GM06990 (cell line): ENCODE results near the gene OR4D2.

ENCODE experiments used
- DNase-seq: peaks from one replicate; pipeline ENCODE4 v3.0.0-alpha.2; 2011; ENCODE audit not compliant: insufficient read length; ENCODE audit errors: extremely low read depth
- H3K27me3 ChIP-seq: replicated peaks from 2 replicates; pipeline ENCODE4 v1.6.0; 2011; ENCODE audit warnings: low read length; ENCODE audit not compliant: control insufficient read depth, insufficient read depth
- H3K36me3 ChIP-seq: 2 replicates; pipeline ENCODE4 v1.5.1; 2011; ENCODE audit warnings: low read length; ENCODE audit not compliant: control insufficient read depth, insufficient read depth
- H3K4me3 ChIP-seq: replicated peaks from 2 replicates; pipeline ENCODE4 v1.5.1; 2011; ENCODE audit warnings: low read depth, mild to moderate bottlenecking, control low read depth, low read length
- TF ChIP-seq, protein P1 (sequence below): IDR thresholded peaks from 2 replicates; pipeline ENCODE4 v1.5.1; 2011; ENCODE audit warnings: low read length, control low read depth, mild to moderate bottlenecking, inconsistent platforms; ENCODE audit not compliant: insufficient read depth, poor library complexity, severe bottlenecking

The OR4D2 gene

DNA sequence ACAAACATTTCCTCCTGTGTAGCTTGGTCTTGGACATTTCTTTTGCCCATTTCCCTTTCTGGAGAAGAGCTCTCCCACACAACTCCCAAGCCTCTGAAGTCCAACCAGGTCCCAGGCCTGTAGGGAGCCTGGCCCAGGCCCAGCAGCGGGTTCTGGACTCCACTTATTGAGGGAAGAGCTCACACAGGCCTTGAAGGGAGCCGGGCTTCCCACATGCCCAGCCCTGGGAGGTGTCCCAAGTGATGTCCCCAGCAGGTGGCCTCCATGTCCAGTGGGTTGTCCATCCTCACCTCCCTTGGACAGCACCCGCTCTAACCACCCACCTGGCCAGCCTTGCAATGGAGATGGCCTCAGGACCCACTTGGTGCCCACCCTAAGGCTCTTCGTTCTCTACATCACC, 19.8 kb downstream of the OR4D2 start:
- TF ChIP-seq, protein P1, sequence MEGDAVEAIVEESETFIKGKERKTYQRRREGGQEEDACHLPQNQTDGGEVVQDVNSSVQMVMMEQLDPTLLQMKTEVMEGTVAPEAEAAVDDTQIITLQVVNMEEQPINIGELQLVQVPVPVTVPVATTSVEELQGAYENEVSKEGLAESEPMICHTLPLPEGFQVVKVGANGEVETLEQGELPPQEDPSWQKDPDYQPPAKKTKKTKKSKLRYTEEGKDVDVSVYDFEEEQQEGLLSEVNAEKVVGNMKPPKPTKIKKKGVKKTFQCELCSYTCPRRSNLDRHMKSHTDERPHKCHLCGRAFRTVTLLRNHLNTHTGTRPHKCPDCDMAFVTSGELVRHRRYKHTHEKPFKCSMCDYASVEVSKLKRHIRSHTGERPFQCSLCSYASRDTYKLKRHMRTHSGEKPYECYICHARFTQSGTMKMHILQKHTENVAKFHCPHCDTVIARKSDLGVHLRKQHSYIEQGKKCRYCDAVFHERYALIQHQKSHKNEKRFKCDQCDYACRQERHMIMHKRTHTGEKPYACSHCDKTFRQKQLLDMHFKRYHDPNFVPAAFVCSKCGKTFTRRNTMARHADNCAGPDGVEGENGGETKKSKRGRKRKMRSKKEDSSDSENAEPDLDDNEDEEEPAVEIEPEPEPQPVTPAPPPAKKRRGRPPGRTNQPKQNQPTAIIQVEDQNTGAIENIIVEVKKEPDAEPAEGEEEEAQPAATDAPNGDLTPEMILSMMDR: no peak
- H3K36me3 ChIP-seq: no peaks in the 10 kb centered on the region
- no peaks in the 10 kb centered on the region; the same call in 1 of the 2 replicates for H3K27me3 ChIP-seq
- no peak overlapping the region for H3K4me3 ChIP-seq
- DNase-seq: no peak

DNA sequence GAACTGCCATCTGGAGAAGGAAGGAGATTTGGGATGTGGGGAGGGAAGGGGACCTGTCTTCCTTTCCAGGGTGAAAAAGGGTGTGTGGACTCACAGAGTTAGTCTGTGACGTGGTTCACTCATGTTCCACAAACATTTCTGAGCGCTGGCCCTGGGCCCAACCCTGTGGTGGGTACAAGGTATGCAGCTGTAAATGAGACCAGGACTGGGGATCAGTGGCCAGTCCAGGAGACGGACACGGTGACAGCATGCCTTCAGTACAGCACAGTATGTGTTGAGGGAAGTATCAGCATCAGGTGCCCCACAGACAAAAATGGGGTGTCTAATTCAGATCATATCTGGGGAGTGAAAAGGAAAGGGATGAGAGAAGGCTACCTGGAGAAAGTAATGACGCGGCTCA, 20.3 kb downstream of the OR4D2 start:
- Histone ChIP-seq H3K36me3 (no peaks in the 10 kb centered on the region), H3K4me3 (no peak overlapping the region), H3K27me3 (no peaks in the 10 kb centered on the region; the same call in 1 of the 2 replicates)
- DNase-seq: no peak
- TF ChIP-seq, protein P1: no peak

DNA sequence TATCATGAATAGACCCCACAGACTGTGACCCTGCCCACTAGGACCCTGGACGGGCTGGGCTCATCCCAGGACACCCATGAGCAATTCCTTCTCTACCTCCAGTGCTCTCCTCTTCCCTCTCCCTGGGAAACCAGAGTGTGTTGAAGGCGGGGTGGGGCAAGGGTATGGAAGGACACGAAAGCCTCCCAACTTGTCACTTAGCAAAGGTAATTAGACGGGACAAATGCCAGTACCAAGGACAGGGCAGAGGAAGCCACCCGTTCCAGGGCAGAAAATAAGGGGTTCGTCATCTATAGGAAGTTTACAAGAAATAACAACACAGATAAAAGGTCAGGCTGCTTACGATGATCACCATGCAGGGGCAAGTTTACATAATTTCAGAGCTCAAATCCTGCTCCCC, 20.9 kb downstream of the OR4D2 start:
- Histone ChIP-seq H3K27me3 (no peaks in the 10 kb centered on the region; the same call in 1 of the 2 replicates), H3K4me3 (no peak overlapping the region), H3K36me3 (no peaks in the 10 kb centered on the region)
- TF ChIP-seq, protein P1: no peak
- DNase-seq: no peak

DNA sequence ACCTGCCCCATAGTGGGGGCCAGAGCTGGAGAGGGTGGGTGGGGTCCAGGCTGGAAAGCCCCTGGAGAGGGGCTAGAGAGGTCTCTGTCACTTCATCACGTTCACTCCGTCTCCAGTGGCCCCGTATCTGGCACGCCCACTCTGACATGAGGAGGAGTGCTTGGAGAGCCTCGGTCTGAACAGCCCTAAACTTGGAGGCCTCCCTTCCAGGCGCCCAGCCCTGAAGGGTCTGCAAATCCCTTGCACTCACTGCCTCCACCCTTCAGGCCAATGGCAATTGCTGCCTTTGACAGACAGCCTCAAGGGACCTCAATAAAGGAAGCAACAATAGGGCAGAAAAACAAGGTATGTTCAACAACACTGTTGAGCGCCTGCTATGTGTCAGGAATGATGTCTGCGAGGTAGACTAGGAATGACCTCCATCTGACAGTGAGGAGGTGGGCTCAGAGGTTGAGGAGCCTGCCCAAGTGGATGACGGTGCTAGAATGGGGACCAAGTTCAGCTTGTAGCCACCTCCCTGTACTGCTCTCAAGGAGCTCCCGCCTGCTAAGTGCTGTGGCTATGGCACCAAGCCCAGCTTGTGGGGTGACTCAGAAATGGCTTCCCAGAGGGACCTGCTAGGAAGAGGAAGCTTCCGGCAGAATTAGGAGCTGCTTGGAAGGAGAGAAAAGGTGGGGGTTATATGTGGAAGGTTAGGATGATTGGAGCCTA, 22.8 kb downstream of the OR4D2 start:
- DNase-seq: no peak
- TF ChIP-seq, protein P1: no peak
- no peaks in the 10 kb centered on the region for H3K36me3 ChIP-seq
- no peak overlapping the region for H3K4me3 ChIP-seq
- H3K27me3 ChIP-seq: no peaks in the 10 kb centered on the region; the same call in 1 of the 2 replicates

DNA sequence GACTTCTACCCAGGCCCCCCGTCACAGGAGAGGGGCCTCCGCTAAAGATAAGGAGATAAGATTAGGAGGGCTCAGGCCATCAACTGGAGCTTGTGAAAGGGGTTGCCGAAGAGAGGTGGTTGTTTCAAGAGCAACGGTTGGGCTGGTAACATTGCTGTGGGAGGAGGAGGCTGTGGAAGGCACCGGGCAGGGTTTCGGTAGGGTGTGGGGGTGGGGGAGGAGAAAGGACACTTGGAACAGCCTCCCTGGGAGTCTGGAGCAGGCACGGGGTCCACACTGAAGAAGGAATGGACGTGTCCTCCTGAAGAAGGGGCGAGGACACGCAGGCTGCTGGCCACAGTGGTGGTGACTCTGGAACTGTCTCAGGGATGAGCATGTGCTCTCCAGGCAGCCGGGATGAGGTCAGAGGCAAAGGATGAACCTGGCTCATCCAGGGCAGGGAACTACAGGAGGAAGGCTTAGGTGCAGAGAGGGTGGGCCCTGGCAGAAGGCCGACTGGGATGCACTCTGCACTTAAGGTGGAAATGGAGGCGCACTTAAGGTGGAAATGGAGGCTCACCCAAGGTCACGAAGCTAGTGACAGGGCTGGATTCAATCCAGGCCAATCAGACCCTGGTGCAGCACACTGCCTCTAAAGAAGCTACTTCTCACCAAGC, 24.6 kb downstream of the OR4D2 start:
- H3K27me3 ChIP-seq: no peaks in the 10 kb centered on the region; the same call in 1 of the 2 replicates
- no peaks in the 10 kb centered on the region for H3K36me3 ChIP-seq
- TF ChIP-seq, protein P1: no peak
- no peak for DNase-seq
- H3K4me3 ChIP-seq: no peak overlapping the region

DNA sequence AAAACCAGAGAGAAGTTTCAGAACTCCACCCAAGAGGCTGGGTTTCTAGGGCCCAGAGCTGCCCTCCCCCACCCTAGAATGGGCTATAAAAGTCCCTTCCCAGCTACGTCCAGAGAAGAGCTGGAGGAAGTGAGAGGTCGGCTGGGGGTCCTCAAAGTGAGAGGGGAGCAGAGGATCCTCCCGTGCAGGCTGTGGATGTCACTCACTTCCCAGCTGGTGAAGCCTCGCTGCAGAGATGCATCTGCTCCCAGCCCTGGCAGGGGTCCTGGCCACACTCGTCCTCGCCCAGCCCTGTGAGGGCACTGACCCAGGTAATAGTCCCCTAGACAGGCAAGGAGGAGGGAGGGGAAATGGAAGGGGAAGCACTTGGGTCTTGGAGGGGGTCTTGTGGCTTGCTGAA, 25.8 kb downstream of the OR4D2 start, which contains the start of gene EPX:
TSS of gene EPX (plus strand) at position 115 of the 400 bp plus-strand sequence. CDS start at position 236, 121 bp downstream.
- DNase-seq: no peak
- Histone ChIP-seq H3K36me3 (no peaks in the 10 kb centered on the region), H3K27me3 (no peaks in the 10 kb centered on the region; the same call in 1 of the 2 replicates), H3K4me3 (no peak within 1 kb of the TSS)
- TF ChIP-seq, protein P1: no peak
